ENCODE results near the gene BLACAT1. TPM values are rescaled to one million over a fixed set of nuclear protein-coding genes. Genes with fewer than 3 reads are reported as not detected.
A peak's percentile ranks its signal among the peaks of the same experiment; 100 is the strongest.

Gene BLACAT1
- total and polyA plus RNA-seq, 2 of the 8 experiments (the other 6 are each of a cell fraction or from before 2014, with no cell fraction given), result 3.5 to 10.5 TPM

DNA sequence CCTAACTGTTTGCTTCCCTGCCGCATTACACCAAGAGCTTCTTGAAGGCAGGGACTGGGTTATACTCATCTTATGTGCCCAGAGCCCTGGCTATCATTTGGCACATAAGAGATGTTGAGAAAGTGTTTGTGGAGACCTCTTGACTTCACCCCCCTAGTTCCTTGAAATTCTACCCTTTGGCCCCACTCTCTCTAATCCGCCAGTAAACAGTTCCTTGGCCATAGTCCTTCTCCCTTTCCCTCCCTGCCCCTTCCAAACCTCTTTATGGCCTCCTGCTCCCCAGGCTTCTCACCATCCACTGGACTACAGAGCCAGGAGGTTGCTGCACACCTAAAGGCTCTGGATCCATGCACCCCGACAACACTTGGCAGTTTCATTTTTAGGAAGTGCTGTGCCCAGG lies 47.1 kb upstream of the BLACAT1 start:
- no peak overlapping the region for H2AK5ac ChIP-seq (ENCODE audit: low read depth, low read length)
- H3K36me3 ChIP-seq (ENCODE audit: control insufficient read depth in 2 of 4, insufficient read depth in 4 of 4, low read length in 3 of 4), result no peaks in the 10 kb centered on the region
- DNase-seq (ENCODE audit: low read depth in 1 of 2, low spot score in 2 of 2), result no peak
- H2BK120ac ChIP-seq (replicated peaks; ENCODE audit: low read depth, low read length), result no peak overlapping the region
- POLR2A ChIA-PET (ENCODE audit: partially characterized antibody), result interaction anchor here (1.0 to 4.8 kb wide), 4 partner anchors 10 to 20 kb away, joined by 3 to 17 read pairs (median 7); no protein-coding TSS in a partner anchor
- H3K23ac ChIP-seq (ENCODE audit: insufficient read length), result no peak overlapping the region
- H3K9me3 ChIP-seq (ENCODE audit: insufficient read depth in 2 of 2, low read depth in 1 of 2, low read length in 1 of 2), result no peaks in the 10 kb centered on the region
- no peak overlapping the region for H3K4me3 ChIP-seq (ENCODE audit: extremely low read depth in 1 of 4, insufficient read depth in 2 of 4, low read depth in 3 of 4, low read length in 4 of 4)
- peak overlapping the region; percentile 77 for H2BK15ac ChIP-seq (ENCODE audit: low read length)
- H3K79me2 ChIP-seq (ENCODE audit: control insufficient read depth in 1 of 2, insufficient read depth in 2 of 2, low read length in 2 of 2), result peaks cover 0 to 27% of the 10 kb centered on the region in 2 experiments; a peak in 3 of 4 replicates
- no peak overlapping the region for H3K4me2 ChIP-seq (ENCODE audit: insufficient read depth in 1 of 2, low read depth in 2 of 2, low read length in 2 of 2)
- no peak overlapping the region for H3K9ac ChIP-seq (replicated peaks in 1 of 4; ENCODE audit: extremely low read depth in 1 of 4, low read depth in 3 of 4, low read length in 3 of 4)
- no peak overlapping the region for H2AFZ ChIP-seq (ENCODE audit: low read length)
- FAIRE-seq, result no peak
- H4K5ac ChIP-seq (ENCODE audit: insufficient read length, low read depth, low read length), result no peak overlapping the region
- H4K20me1 ChIP-seq (replicated peaks in 1 of 2; ENCODE audit: control insufficient read depth in 1 of 2, insufficient read depth in 2 of 2, low read length in 2 of 2), result peaks cover 5 to 13% of the 10 kb centered on the region in 2 experiments
- H3K4me1 ChIP-seq (replicated peaks in 1 of 4; ENCODE audit: control insufficient read depth in 3 of 4, insufficient read depth in 4 of 4, low read length in 3 of 4), result peaks cover 0 to 29% (median 16%) of the 10 kb centered on the region in 4 experiments; a peak in 6 of 7 replicates
- H4K8ac ChIP-seq (ENCODE audit: extremely low read depth, insufficient read depth, low read length), result no peak overlapping the region
- H3K27ac ChIP-seq (ENCODE audit: low read depth, low read length), result no peak overlapping the region
- no peak overlapping the region for H3K56ac ChIP-seq (replicated peaks; ENCODE audit: insufficient read length, low read depth, low read length)
- no peaks in the 10 kb centered on the region for H3K27me3 ChIP-seq (replicated peaks in 1 of 4; ENCODE audit: control insufficient read depth in 3 of 4, extremely low read depth in 1 of 4, insufficient read depth in 3 of 4, low read length in 3 of 4)
- H2BK12ac ChIP-seq (ENCODE audit: low read depth, low read length), result no peak overlapping the region
- peaks cover 12% of the 10 kb centered on the region for H3K79me1 ChIP-seq (ENCODE audit: low read depth, low read length)
- 83% methylated on average over 3 of the region's 3 CpGs; no CpG with 5 or more reads in 1 of the 2 experiments for WGBS, 2 experiments (ENCODE audit: extremely low coverage in 1 of 2, insufficient coverage in 1 of 2, insufficient read length in 1 of 2, insufficient replicate concordance in 2 of 2, low coverage in 1 of 2, low lambda C conversion rate in 2 of 2, missing lambda C conversion rate in 1 of 2)
- H3K23me2 ChIP-seq (ENCODE audit: low read depth, low read length), result peaks cover 9% of the 10 kb centered on the region; the same call in 1 of the 2 replicates
- H2BK5ac ChIP-seq (ENCODE audit: low read depth, low read length), result no peak overlapping the region
- no peak overlapping the region for H4K91ac ChIP-seq (replicated peaks; ENCODE audit: insufficient read length, low read length)
- no peak overlapping the region for H3K18ac ChIP-seq (ENCODE audit: extremely low read depth, low read length)
- H2BK20ac ChIP-seq (ENCODE audit: low read length), result 0 out of 2 replicates have a peak overlapping the region, but pooled peaks have one; percentile 53
- TF ChIP-seq POLR2A (IDR thresholded peaks at IDR 0.05; ENCODE audit: control extremely low read depth in 1 of 2, low read depth in 2 of 2, low read length in 2 of 2) (no peak), POLR2AphosphoS5 (IDR thresholded peaks at IDR 0.05; ENCODE audit: low read depth, low read length) (no peak), CREB1 (IDR thresholded peaks at IDR 0.05) (no peak), TBP (IDR thresholded peaks at IDR 0.05; ENCODE audit: low read depth, low read length) (no peak), EP300 (IDR thresholded peaks at IDR 0.05; ENCODE audit: borderline replicate concordance in 1 of 2, low read depth in 2 of 2, low read length in 2 of 2) (no peak), BCL11A (IDR thresholded peaks at IDR 0.05; ENCODE audit: low read depth in 2 of 2, low read length in 2 of 2) (no peak)
- TF ChIP-seq, protein P1, sequence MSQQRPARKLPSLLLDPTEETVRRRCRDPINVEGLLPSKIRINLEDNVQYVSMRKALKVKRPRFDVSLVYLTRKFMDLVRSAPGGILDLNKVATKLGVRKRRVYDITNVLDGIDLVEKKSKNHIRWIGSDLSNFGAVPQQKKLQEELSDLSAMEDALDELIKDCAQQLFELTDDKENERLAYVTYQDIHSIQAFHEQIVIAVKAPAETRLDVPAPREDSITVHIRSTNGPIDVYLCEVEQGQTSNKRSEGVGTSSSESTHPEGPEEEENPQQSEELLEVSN (IDR thresholded peaks at IDR 0.05), result no peak
- no peak overlapping the region for H3K14ac ChIP-seq (ENCODE audit: insufficient read length)
- CTCF ChIA-PET (ENCODE audit: partially characterized antibody), result interaction anchor here (0.8 to 47.3 kb wide), 8 partner anchors 3 to 273 kb away, joined by 3 to 1626 read pairs (median 6); partner anchors contain the start of genes BLACAT1 and CDK18
- H3K4ac ChIP-seq (replicated peaks; ENCODE audit: insufficient read length, low read depth, low read length), result no peak overlapping the region
